NB4 (cell line): Measurements from ENCODE around the gene EMP3.

Experiments used
- DNase-seq: peaks from one replicate; pipeline ENCODE4 v3.0.0; 2010; ENCODE audit warnings: low read depth
- H3K4me3 ChIP-seq: one replicate; pipeline ENCODE4 v1.5.1; 2011; ENCODE audit warnings: mild to moderate bottlenecking, low read depth, low read length, moderate library complexity
- CTCF ChIP-seq: IDR thresholded peaks from one replicate; pipeline ENCODE4 v1.5.1; 2012; ENCODE audit warnings: low read depth, low read length
- MAX ChIP-seq: IDR thresholded peaks from 2 replicates; pipeline ENCODE4 v1.6.1; 2011; ENCODE audit warnings: low read depth, low read length
- MYC ChIP-seq: IDR thresholded peaks from 2 replicates; pipeline ENCODE4 v1.6.1; 2011; ENCODE audit warnings: low read depth, low read length
- POLR2A ChIP-seq: IDR thresholded peaks from 2 replicates; pipeline ENCODE4 v1.6.1; 2011; ENCODE audit warnings: mild to moderate bottlenecking; ENCODE audit not compliant: insufficient read length; ENCODE audit errors: extremely low read depth

The EMP3 gene

GRCh38 chr19:48348737-48349136 is 23.4 kb downstream of the EMP3 start:
- no peak overlapping the region for H3K4me3 ChIP-seq
- TF ChIP-seq MYC = no peak
- TF ChIP-seq CTCF = no peak
- TF ChIP-seq MAX = no peak
- TF ChIP-seq POLR2A = no peak
- DNase-seq = no peak

DNA sequence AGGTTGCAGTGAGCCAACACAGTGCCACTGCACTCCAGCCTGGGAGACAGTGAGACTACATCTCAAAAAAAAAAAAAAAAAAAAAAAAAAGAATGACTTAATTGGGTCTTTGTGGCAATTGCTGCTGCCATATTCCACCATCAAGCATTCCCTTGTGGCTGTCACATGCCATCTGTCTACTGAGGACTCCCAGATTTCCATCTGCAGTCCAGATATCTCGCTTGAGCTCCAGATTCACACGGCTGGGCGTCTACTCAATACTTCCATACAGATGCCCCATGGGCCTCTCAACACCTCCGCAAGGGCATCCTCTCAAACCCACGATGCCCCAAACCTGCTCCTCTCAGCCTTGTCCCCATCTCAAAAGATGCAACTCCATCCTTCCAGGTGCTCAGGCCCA is 25.5 kb downstream of the EMP3 start:
- no peak overlapping the region for H3K4me3 ChIP-seq
- TF ChIP-seq MYC (no peak), MAX (0 out of 2 replicates have a peak, but pooled peaks have one; percentile 12), POLR2A (no peak), CTCF (no peak)
- DNase-seq = no peak

DNA sequence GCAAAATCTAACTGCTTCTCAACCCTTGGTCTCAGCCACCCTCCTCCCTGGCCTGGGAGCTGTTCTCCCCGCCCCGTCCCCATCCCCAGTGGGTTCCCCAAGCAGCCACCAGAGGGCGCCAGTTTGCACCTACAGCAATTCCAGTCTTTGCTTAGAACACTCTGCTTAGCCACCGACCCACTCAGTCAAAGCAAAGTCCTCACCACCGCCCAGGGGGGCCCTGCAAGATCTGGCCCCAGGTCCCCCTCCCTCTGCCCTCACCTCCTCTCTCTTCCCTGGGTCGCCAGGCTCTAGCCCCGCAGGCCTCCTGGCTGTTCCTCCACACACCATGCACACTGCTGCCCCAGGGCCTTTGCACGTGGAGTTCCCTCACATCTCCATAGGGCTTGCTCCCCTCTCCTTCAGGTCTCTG is 26.0 kb downstream of the EMP3 start:
- DNase-seq = peak; percentile 96
- no peak for TF ChIP-seq MAX
- TF ChIP-seq CTCF = peak; percentile 100
- TF ChIP-seq POLR2A = no peak
- TF ChIP-seq MYC = no peak
- no peak overlapping the region for H3K4me3 ChIP-seq

DNA sequence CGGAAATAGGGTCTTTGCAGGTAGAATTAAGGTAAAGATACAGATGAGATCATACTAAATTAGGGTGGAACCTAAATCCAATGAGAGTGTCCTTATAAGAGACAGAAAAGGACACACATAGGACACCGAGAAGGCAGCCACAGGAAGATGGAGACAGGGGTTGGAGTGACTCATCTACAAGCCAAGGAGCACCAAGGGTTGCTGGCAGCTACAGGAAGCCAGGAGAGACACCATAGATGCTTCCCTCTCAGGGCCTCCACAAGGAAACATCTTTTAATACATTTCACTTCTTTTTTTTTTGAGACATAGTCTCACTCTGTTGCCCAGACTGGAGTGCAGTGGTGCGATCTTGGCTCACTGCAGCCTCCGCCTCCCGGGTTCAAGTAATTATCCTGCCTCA is 28.3 kb downstream of the EMP3 start:
- TF ChIP-seq POLR2A (no peak), MYC (no peak), MAX (no peak), CTCF (no peak)

GRCh38 chr19:48354332-48354992 is 29.1 kb downstream of the EMP3 start:
- no peak overlapping the region for H3K4me3 ChIP-seq
- DNase-seq = peak; percentile 51
- no peak for TF ChIP-seq MAX
- no peak for TF ChIP-seq POLR2A
- no peak for TF ChIP-seq MYC
- TF ChIP-seq CTCF = no peak

More for the DNA sequence above, 28.3 kb downstream of the EMP3 start:
- peak; percentile 89 for DNase-seq
- H3K4me3 ChIP-seq = no peak overlapping the region
